Right lobe of liver (tissue), 4 donors: Measurements from ENCODE around the gene FMN1.

Experiments used
- CTCF ChIP-seq, 4 donors: fragments of 200-600 bp in 3 of 4; fragments of 450-650 bp in 1 of 4; IDR thresholded peaks; one replicate each; pipeline versions ENCODE4 v1.5.1 to v1.8.0; 2016 to 2022; ENCODE audit warnings: antibody characterized with exemption in 4 of 4, mild to moderate bottlenecking in 2 of 4
- POLR2A ChIP-seq: fragments of 450-650 bp; IDR thresholded peaks from one replicate; pipeline ENCODE4 v1.6.1; 2017; ENCODE audit warnings: antibody characterized with exemption, mild to moderate bottlenecking
- donor health status: DM: no; HTN: no; CAD: no.
- donor health status: DM: no; HTN: no; CAD: no.
- donor health status: DM: no; HTN: yes; CAD: no.

- no peak for TF ChIP-seq CTCF (IDR thresholded peaks at IDR 0.05)
- TF ChIP-seq POLR2A, result no peak
Measured at GRCh38 chr15:33150971-33151370, 43.5 kb downstream of the FMN1 start.
